Hypothalamus (tissue), 51 donors: Measurements from ENCODE around the gene NAV3.
A peak's percentile ranks its signal among the peaks of the same experiment; 100 is the strongest.

Experiments used
- DNase-seq, 51 donors: peaks; one replicate each; lab custom pipeline; 2025; lab: John Stamatoyannopoulos, UW

NAV3 gene

DNA sequence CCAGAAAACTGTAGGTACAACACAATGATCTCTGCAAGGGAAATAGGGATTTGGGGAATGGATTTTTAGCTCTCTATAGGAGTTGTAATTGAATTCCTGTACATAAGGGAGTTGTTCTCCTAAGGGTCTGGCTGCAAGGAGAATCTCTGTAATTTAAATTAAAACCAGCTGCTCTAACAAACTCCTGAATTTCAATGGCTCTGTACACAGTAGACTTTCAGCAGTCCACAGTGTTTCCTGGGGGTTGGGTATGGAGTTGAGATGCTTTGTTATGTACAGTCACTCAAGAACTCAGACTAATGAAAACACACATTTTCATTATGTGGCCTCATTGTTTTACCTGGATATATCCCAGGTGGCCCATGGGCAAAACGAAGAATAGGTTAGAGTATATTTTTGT, 93.2 kb downstream of the NAV3 start:
- no peak for DNase-seq

DNA sequence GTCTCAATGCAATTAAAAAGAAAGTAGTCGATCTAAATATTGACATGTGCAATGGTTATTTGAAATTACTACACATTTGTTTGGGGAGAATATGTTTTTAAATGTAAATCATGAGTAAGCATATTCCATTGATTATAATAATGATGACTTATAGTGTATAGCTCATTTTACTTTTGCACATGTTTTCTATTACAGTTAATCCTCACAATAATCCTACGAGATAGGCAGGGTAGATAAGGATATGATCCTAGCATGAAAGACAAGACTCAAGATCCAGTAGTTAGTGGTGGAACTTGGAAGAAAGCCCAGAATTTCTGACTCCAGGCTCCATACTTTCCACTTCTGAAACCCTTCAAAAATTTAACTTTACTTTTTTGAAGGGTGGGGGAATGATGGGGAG, 94.0 kb downstream of the NAV3 start:
- DNase-seq, result no peak

DNA sequence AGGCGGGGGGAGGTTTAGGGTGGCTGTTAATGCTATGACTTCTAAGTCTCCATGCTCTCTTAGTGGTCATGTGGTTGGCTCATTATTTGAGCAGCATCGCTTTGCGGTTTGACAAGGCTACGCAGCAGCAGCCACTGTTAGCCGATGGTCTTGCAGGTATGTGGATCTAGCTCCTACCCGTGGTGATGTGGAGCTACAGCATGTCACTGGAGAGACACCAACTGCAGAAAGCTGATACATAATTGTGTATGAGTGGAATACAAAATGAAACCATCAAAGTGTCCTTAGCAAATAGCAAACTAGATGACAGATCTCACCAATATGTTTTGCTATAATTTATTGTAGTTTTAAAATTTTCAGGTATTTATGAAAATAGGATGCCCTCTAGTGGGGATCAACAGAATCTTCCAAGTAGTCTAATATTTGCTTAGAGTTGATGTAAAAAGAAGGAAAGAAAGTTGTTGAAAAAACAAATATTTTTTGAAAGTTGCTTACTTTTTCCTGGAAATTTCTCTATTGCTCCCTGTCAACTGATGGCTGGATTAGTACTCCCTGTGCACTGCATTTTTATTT, 94.9 kb downstream of the NAV3 start:
- DNase-seq, result peak in 48 of 51 donors; percentile 2 to 88 (median 44)

DNA sequence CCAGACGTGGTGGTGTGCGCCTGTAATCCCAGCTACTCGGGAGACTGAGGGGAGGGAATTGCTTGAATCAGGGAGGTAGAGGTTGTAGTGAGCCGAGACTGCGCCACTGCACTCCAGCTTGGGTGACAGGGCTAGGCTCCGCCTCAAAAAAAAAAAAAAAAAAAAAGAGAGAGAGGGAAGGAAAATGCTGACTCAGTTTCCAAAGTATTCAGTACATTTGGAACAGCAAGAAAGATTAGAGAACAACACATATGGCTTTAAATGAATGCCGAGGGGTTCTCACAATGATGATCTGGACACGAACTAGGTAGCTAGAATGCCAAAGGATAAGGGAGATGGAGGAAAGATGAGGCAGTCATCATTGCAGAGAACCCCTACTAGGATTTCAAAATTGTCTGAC, 97.4 kb downstream of the NAV3 start:
- no peak for DNase-seq

DNA sequence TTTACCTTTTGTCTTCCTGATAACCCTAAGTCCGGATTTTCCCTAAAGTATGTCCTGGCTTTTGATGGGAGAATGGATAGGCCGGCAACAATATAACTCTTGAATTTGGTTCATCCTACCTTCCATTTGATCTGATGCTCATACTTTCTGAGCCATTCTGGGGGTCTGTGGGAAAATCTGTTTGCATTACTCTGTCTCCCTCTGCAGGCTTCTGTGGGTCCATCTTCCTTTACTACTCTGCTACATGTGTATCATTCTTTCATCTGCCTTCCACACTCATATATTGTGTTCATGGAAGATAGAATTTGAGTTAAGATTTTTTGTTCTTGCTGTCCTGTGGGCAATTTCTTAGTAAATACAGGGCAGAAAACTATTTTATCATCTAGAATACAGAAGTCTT, 101.5 kb downstream of the NAV3 start:
- no peak for DNase-seq

DNA sequence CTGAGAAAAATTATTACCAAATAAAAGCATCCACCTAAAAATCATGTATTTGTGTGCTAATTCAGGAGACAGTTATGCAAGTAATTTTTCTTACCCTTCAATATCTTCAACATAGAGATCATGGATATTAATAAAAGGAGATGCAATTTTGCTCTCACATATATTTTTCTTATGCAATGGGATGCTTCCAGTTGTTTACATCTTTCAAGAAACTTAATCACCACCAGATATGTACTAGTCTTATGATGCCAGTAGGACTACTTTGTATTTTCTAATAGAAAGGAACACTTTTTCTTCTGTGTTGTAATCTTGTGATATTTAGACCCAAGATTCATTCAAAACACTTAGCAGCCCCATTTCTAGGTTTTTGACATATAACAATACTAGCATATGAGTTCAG, 107.6 kb downstream of the NAV3 start:
- no peak for DNase-seq

DNA sequence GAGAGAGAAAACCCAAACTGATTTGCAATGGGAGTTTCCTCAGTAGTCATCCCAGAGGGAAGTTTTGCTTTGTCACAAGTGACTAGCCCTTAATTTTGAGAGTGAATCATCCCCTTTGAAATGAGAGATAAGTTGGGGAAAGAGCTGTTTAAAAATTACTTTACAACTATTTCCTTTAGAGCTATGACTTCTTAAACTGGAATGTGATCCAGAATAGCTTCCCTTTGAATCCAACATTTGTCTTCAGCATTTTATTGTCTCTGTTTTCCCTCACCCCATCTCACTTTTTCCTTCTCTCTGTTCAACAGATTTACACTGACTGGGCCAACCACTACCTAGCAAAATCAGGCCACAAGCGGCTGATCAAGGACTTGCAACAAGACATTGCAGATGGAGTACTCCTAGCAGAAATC, 109.3 kb downstream of the NAV3 start:
- DNase-seq, result no peak

DNA sequence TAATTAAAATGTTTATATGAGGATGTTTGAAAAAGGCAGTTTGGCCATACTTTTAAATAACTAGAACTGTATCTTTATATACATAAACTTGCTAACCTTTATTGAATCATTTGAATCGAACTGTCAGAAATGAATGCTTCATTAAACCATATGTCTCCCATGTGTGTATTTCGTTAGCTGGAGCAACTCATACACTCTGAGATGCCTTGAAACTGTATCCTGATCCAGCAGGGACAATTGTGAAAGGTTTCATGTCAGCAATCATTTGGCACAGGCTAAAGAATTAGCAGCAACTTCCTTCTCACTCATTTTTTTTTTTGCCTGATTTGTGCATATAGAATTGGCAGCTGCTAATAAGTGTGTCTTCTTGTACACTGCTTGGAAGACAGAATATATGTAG, 109.9 kb downstream of the NAV3 start:
- DNase-seq, result no peak

DNA sequence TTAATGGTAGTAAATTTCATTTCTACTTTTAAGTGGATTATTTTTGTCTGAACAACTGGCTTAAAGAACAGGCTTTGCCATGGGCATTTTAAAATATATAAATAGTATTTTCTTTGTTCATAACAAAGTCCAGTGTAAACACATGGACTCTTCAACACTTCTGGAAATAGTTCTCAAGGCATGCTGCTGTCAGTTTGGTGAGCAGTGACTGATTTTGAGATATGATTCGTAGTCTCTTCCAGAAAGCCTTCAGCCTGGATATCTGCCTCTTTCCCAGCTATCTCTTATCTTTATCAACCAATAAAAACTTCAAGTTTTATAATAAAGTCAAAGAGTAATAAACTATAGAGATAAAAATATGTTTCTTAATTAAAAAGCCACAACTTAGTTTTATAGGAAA, 110.7 kb downstream of the NAV3 start:
- no peak for DNase-seq

DNA sequence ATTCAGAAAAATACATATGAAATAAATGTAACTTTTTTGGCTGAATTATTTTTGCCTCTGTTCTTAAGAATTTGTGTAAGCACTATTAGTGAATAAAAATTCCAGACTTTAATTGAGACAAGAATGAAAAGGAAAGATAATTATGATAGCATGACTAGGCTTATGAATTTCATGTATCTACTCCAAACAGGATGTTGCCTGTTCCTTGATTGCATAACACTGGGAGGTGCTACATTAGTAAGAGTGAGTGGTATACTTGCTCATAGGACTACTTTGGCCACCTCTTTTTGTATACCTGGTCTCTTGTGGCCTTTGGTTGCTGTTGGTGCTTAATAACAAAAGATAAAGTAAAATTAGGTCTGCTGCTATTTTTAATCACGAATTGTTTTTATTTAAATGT, 112.8 kb downstream of the NAV3 start:
- DNase-seq, result no peak

DNA sequence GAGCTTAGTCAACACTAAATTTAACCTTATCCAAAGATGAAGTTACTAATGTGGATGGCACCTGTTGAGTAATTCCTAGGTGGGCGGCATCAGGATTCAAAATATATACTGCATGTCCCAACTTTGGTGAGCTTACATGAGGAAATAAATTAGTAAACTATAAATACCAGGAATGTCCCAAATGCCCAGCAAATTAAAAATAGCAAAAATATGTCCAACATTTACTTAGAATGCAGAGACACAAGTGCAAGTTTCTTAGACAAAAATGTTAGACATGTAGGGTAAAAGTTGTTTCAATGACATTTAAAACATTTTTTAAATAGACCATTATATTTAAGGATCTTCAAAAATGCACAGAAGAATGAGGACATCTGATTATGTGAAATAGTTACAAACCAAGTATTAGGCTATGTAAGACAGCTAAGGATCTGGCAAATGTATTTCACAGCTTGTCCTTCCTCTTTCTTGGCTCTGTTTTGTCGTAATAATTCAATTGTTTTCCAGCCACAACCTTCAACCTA, 115.9 kb downstream of the NAV3 start:
- DNase-seq, result no peak

DNA sequence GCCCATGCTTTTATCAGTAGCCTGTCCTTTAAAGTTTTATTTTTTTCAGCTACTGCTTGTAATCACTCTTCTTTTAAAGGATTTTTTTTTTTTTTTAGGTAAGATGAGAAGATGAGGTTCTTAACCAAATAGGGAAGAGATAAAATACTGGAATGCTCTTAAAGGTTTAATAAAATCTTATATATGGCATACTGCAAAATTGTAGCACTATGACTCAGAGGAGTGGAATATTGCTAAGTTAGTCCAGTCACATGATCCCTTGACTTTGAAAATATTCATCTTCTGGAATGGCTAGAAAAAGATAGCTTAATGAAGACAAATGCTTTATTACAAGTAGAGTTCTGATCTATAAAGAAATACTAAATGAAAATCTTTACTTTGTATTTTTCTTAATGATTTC, 116.6 kb downstream of the NAV3 start:
- no peak for DNase-seq

DNA sequence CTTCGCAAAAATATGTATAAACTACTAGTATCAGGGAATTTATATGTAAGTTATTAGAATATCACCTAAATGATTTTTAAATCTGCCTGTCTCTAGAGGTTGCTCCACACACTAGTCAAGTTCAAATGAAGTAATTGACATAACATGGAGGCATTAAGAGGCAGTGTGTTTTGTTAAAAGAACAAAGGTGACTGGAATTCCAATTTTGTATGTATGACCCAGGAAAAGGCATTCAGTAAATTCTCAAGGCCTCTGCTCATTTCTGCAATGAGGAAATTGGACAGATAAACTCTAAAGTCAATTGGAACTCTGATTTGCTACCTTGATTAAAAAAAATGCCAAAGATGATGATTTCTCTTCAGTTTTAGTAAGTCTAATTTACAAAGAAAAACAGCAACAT, 117.1 kb downstream of the NAV3 start:
- no peak for DNase-seq

DNA sequence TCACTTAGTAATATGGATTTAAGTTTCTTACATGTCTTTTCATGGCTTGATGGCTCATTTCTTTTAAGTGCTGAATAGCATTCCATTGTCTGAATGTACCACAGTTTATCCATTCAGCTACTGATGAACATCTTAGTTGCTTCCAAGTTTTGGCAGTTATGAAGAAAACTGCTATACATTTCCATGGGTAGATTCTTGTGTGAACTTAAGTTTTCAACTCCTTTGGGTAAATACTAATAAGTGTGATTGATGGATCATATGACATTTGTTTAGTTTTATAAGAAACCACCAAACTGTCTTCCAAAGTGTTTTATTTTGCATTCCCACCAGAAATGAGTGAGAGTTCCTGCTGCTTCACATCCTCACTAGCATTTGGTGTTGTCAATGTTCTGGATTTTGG, 119.2 kb downstream of the NAV3 start:
- no peak for DNase-seq

DNA sequence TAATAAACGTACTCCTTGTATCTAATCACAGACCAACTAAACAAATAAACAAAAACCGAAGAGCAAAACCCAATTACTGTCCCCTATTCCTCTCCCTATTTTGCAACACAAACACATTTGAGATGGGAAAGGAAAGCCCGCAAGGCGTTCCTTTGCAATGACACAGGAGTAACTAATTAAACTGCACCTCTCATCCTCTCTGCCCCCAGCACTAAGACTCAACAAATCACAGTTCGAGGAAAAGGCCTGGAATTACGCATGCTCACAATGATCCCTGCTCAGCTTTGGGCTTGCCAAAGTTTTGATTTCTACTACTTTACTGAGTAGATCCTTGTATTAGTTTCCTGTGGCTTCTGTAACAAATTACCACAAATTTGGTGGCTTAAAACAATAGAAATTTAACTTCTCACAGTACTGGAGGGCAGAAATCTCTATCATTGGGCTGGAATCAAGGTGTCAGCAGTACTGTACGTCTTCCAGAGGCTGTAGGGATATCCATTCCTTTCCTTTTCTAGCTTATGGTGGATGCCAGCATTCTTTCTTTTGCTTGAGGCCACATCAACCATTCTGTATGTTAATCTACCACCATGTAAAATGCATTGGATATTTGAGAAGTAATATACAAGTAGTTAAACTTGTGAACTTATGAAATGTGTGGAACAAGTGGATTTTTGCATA, 123.0 kb downstream of the NAV3 start:
- no peak for DNase-seq

DNA sequence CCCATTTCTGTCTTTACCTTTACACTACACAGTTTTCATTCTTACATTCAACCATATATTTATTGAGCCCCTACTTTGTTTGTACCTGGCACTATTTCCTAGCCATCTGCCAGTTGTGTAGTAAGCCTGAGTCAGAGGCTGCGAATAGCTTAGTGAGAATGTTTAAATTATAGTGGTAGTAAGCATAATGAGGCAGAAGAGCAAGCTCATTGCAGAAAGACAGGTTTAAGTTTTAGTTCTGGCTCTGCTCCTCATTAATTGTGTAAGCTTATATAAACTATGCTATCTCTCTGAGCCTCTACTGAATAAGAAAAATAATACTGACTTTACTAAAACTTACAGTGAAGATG, 123.5 kb downstream of the NAV3 start:
- DNase-seq, result no peak

DNA sequence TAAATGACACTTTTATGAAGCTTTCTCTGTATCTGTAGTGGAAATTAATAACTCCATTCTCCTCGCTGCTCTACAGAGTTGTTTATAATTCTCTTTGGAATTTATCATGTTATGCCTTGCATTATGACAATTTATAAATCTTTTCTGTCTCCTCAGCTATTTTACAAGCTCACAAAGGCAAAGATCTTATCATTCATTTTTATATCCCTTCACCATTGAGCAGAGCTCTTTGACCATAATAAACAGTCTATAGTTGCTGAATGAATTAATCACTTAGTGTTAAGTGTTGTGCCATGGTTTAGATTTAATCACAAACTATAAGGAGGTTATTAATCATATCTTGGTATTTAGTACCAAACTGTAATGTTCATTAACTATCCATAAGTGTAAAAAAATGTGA, 126.4 kb downstream of the NAV3 start:
- DNase-seq, result no peak

DNA sequence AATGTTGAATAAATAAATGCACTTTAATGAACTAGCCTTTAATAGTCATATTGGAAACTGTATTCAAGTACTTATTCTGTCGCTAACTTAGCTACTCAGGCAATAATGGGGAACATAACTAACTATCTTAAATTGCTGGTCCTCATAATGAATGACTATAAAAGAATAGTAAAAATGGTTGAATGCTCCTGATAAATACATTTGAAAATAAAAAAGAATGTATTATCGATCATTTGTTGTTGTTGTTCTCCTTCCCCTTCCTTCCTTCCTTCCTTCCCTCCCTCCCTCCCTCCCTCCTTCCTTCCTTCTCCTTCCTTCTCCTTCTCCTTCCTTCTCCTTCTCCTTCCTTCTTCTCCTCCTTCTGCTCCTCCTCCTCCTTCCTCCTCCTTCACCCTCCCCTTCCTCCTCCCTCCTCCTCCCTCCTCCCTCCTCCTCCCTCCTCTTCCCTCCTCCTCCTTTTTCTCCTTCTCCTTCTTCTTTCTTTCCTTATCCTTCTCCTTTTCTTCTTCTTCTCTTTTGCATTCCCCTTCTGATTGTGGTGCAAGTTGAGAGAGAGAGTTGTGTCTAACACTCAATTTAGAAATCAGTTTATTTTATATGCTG, 133.0 kb downstream of the NAV3 start:
- DNase-seq, result no peak

DNA sequence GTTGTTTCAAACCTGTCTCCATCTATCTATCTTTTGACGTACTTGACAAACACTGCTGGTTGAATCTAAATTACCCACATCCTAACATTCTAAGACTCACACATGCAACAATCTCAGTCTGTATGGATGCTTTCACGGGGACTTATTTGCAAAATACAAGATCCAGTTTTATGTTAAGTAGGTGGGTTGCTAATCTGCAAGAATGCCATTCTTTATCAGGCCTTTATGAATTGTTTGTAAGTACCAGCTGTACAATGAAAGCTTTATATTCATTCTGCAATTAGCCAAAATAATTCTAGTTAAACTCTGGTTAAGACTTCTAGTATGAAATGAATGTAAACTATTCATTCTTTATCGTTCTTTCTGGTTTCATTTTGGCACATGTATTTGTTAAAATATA, 135.1 kb downstream of the NAV3 start:
- peak in 1 of 51 donors; percentile 31 for DNase-seq

DNA sequence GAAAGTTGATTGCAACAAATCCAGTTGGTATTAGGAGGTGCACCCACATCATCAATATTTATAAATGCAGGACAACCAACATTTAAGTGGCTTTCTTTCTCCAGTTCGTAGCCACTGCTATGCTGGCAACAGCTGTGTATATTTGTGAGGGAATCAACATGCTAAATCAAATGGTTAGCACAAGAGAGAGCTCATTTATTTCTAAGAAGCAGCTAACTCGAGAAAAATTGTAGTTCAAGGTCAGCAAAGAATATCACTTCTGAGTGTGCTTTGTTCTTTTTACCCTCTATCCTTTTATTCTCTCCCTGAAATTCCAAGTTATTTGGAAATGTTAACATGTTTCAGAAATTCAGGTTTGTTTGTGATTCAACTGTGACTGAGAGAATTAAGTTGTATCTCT, 137.3 kb downstream of the NAV3 start:
- DNase-seq, result peak in 1 of 51 donors; percentile 46

DNA sequence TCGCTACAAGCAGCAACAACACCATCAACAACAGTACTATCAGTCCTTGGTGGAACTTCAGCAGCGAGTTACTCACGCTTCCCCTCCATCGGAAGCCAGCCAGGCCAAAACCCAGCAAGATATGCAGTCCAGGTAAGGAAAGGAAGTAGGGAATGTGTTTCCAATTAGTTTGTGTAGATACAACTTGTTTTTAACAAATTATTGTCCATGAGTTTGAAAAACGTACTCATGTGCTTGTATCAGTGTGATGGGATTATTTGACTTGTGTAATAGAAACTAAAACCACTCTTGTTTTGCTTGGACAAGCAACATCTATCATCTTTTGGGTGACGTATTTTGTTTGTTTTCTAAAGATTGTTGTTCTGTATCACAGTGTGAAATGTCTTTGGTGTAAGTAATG, 137.9 kb downstream of the NAV3 start:
- peak in 2 of 51 donors; percentile 5 to 58 for DNase-seq

DNA sequence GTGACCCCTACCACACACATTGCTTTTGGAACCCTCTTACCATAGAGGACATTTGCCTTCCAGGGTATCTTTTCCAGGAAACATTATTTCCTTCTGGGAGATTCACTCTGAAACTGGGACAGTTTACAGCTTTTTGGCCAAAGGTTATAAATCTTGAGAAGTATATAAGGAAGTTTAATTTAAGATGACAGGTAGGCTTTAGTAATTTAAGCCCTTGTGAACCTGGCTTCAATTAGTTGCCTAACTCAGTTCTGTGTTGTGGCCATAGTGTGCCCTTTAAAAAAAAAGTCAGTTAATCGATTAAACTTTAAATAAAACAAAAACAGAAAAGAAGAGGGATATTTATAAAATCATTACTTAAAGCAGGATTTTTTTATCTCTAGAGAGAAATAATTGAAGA, 142.9 kb downstream of the NAV3 start:
- no peak for DNase-seq
